Stimulated activated effector memory CD8-positive, alpha-beta T cell treated with anti-CD3 and anti-CD28 coated beads, Interleukin-12 subunit alpha, Interleukin-12 subunit beta, amount 100 ng/mL, for 72 hours (primary cell): ENCODE data around the gene THRAP3.
A peak's percentile ranks its signal among the peaks of the same experiment; 100 is the strongest.

ENCODE experiments used
- ATAC-seq: fragments of 150-1000 bp; cut with Tn5 transposase; 2 replicates; pipeline ENCODE4 v1.10.0; 2021
- DNase-seq, 2 donors: peaks; one replicate each; pipeline ENCODE4 v3.0.0; 2021 to 2022; ENCODE audit warnings: low spot score in 2 of 2
- H3K27ac Mint-ChIP-seq: one replicate; pipeline ENCODE4 v1.8.0; 2022; ENCODE audit warnings: mild to moderate bottlenecking, mixed read lengths
- H3K36me3 Mint-ChIP-seq: one replicate; pipeline ENCODE4 v1.8.0; 2022; ENCODE audit warnings: mild to moderate bottlenecking, mixed read lengths
- H3K4me1 Mint-ChIP-seq: one replicate; pipeline ENCODE4 v1.8.0; 2022; ENCODE audit warnings: mixed read lengths
- H3K4me3 Mint-ChIP-seq: one replicate; pipeline ENCODE4 v1.8.0; 2022; ENCODE audit warnings: mild to moderate bottlenecking, mixed read lengths
- H3K9me3 Mint-ChIP-seq: one replicate; pipeline ENCODE4 v1.8.0; 2022; ENCODE audit warnings: mixed read lengths

THRAP3 gene

GRCh38 chr1:36352910-36353878, 129.0 kb downstream of the THRAP3 start:
- peak overlapping the region; percentile 67 for H3K27ac Mint-ChIP-seq
- peaks cover 20% of the 10 kb centered on the region for H3K4me1 Mint-ChIP-seq
- no peak overlapping the region for H3K4me3 Mint-ChIP-seq
- peaks cover 66% of the 10 kb centered on the region for H3K36me3 Mint-ChIP-seq
- DNase-seq, result no peak
- no peak for ATAC-seq
- no peaks in the 10 kb centered on the region for H3K9me3 Mint-ChIP-seq

GRCh38 chr1:36354486-36354885, 130.2 kb downstream of the THRAP3 start:
- ATAC-seq, result no peak
- Mint-ChIP-seq H3K4me3 (no peak overlapping the region), H3K27ac (no peak overlapping the region), H3K9me3 (no peaks in the 10 kb centered on the region), H3K36me3 (peaks cover 68% of the 10 kb centered on the region), H3K4me1 (peaks cover 23% of the 10 kb centered on the region)
- DNase-seq, result no peak
